Activated CD4-positive, CD25-positive, alpha-beta regulatory T cell treated with anti-CD3 and anti-CD28 coated beads, Interleukin-2, amount 50 U/mL, for 24 hours (primary cell): ENCODE data around the gene BBS7.

Experiments used
- ATAC-seq, 2 donors: fragments of 150-1000 bp; cut with Tn5 transposase; one replicate each; pipeline ENCODE4 v1.10.0; 2021; ENCODE audit warnings: mild to moderate bottlenecking in 1 of 2, moderate library complexity in 1 of 2

BBS7 gene

DNA sequence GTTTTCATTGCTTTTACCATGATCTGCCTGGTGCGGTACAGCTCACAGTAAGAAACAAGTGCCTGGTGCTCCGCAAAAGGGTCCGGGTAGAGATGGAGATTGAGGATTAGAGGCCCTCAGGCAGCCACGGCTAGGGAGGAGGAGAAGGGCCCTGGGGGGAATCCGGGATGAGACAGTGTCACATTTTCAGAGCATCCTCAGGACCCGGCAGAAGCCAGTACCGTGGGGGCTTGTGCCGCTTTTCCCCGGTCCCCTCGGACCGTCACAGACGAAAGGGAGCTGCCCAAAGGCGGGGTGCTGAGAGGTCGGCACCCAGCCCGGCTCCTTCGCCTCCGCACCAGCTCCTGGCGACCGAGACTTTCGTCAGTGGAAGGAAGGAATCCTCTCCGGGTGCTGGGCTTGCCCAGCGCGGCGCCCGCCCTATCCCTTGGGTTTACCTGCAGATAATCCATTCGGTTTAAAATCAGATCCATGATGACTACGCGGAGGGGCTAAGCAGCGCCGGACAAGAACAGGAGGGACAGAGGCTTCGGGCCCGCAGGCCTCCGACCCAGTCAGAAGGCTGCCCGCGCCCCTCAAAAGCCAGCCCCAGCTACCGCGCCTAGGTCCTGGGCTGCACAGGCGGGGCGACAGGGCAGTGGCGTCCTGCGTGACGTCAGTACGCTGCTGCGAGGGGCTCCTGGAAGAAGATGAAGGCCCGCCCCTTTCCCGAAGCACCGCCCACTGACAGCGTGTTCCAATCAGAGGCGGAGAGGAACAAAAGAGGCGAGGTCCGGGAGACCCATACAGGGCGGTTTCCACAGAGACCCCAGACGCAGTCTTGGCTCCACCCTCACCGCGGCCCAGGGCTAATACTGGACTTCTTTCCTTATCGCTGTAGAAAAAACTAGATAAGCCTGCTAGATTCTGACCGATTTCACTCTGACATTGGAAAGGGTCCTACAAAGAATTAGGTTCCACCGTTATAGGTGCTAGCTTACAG is at the start of gene BBS7:
Gene BBS7 (minus strand): TSS at position 634 of the 982 bp plus-strand sequence. CDS start 161 bp downstream, at position 473.
- peak; percentile 99 for ATAC-seq

DNA sequence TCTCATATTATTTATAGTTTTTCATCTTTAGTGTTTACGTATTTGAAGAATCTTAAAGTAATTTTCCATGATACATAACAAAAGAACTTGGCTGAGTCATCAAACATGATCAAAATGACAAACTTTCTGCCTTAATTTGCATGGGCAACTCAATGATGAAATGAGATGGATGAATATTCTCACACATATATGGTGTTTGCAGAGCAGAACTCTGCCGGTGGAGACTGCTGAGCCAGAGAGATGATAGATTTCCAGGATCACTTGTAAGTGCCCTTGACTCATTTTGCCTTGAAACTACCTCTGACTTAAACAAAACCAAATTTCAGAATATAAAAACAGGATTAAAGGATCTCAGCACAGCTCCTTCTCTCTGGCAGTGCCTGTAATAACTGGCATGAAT is 43.4 kb upstream of the BBS7 start:
- peak in 1 of 2 donors; percentile 51 for ATAC-seq

DNA sequence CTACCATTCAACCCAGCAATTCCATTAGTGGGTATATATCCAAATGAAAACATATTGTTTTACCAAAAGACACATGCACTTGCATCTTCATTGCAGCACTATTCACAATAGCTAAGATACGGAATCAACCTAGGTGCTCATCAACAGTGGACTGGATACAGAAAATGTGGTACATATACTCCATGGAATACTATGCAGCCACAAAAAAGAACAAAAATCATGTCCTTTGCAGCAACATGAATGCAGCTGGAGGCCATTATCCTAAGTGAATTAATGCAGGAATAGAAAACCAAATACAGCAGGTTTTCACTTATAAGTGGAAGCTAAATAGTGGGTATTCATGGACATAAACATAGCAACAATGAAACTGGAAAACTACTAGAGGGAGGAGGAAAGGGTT is 38.1 kb upstream of the BBS7 start:
- no peak for ATAC-seq

GRCh38 chr4:121900132-121900983 is 30.1 kb upstream of the BBS7 start:
- ATAC-seq: peak in 1 of 2 donors; percentile 53

DNA sequence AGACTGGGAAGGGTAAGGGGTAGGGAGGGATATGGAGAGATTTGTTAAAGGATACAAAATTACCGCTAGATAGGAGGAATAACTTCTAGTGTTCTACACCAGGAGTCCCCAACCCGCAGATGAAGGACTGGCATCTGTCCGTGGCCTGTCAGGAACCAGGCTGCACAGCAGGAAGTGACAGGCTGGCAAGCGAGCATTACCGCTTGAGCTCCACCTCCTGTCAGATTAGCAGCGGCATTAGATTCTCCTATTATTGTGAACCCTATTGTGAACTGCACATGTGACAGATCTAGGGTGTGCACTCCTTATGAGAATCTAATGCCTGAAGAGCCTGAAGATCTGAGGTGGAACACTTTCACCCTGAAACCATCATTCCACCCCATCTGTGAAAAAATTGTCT is 27.9 kb upstream of the BBS7 start:
- no peak for ATAC-seq

- ATAC-seq: no peak
Measured at GRCh38 chr4:121888134-121888533, 17.9 kb upstream of the BBS7 start.

- ATAC-seq: no peak
Measured at GRCh38 chr4:121885115-121885514, 14.8 kb upstream of the BBS7 start.

- no peak for ATAC-seq
Measured at GRCh38 chr4:121881158-121881557, 10.9 kb upstream of the BBS7 start.

DNA sequence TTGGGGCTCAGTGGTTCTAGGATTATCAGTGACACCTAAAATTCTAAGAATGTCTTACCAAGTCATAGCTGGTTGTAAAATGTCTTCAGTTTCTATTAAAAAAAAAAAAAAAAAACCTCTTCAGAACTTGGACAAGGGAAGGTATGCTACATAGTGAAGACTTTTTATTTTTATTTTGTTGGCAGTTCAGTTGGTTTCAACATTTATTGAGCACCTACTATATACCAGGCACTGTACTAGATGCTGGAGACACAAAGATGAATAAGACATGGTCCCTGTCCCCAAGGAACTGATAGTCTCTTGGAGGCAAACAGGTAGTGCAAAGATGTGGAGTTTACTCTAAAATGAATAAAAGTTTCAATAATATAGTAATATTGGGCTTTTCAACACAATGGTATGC is 8.9 kb upstream of the BBS7 start:
- ATAC-seq: no peak

DNA sequence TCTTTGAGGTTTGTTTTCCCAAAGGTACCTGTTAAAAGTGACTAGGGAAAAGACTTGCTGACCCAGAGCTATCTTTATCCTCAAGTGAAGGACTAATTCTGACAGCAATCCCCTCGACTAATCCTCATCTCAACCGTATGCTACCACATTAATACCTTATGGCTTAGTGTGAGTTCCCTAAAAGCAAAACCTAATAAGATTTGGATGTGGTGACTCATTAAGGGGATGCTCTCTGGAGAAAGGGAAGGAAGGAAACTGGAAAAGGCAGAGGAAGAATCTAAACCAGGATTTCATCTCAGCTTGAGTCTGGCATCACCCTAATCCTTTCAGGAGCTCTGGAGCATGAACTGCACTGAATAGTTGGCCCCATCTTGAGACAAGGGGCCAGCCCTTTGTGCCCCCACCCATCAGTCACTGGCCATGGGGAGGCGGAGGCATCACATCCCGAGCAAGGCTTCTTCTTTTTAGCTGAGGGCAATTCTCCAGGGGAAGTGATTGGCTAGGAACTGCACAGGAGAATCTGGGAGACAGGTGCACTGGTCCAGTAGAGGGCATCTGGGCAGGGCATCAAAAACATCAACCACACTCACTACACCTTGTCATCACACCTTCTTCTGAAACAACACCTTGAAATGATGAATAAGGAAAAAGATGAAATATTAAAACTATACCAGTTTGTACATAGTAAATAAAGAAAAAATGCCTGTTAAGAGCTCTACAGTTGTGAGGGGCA is 6.9 kb upstream of the BBS7 start:
- no peak for ATAC-seq

DNA sequence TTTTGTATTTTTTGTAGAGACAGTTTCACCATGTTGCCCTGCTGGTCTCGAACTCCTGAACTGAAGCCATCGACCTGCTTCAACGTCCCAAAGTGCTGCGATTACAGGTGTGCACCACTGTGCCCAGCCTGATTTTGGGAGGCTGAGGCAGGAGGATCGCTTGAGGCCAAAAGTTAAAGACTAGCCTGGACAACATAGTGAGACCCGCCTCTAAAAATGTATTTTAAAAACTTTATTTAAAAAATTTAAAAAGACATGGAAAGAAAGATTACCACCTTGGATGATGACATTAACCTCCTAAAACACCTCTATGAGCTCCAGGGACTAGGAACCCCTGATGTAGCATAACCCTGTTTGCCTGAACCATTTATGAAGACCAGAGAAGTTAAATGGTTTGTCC is 5.8 kb upstream of the BBS7 start:
- ATAC-seq: no peak

GRCh38 chr4:121875652-121876051 is 5.4 kb upstream of the BBS7 start:
- no peak for ATAC-seq

DNA sequence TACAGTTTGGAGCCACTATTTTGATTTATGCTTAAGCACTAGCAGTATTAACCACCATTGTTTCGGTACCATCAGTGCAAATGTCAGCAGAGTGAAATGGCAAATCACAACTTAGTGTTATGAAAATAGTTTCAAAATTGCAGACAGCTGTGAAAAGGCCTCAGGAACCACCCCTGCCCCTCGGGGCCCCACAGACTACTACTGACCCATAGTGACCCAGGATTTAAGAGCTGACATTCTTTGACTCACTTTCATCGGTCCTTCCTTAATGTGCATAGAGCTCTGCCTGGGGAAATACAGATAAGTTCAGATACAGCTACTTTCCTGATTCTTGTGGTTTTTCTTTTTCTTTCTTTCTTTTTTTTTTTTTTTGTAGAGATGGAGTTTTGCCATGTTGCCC is 3.3 kb upstream of the BBS7 start:
- no peak for ATAC-seq

DNA sequence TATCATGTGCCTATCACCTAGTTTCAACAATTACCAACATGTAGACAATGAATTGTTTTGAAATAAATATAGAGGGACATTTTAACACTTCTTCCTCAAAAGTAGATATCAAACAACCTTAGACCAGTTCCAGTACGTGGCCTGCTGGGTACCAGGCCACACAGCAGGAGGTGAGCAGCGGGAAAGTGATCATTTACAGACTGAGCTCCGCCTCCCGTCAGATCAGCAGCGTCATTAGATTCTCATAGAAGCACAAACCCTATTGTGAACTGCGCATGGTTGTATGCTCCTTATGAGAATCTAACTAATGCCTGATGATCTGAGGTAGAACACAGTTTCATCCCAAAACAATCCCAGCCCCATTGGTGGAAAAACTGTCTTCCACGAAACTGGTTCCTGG is 6.5 kb downstream of the BBS7 start:
- no peak for ATAC-seq

DNA sequence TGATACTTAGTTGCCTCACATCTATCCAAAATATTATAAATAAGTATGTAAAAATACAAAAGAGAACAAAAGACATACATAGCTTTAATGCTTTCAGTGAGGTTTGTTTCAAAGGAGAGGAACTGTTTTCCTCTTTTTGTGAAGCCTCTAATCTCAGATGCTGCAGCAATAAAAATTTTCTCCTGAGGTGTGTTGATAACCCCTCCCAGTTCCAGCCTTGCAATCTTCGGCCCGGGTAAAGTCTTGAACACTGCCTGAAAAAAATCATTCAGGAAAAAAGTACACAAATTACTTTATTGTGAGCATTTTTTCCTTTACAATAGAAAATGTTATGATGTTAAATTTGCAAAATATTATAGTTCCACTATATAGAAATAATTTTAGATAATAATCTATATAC is 8.8 kb downstream of the BBS7 start:
- ATAC-seq: no peak

DNA sequence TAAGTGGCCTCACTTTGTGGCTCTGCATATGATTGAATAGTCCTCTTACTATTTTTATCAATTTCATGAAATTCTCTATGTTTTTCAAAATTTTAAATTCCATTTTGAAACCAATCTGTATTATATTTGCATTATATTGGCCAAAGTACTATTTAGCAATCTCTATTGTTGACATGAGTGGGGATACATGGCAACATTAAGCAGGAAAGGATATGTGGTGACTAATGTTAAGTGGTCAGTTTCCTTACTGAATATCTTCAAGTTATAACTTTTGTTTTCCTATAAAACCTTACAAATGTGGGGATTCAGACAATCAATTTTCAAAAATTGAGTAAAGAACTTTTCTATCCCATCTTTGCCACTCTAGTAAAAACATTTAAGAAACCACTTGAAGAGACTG is 10.2 kb downstream of the BBS7 start:
- no peak for ATAC-seq

- ATAC-seq: no peak
Measured at GRCh38 chr4:121851354-121851753, 18.9 kb downstream of the BBS7 start.

DNA sequence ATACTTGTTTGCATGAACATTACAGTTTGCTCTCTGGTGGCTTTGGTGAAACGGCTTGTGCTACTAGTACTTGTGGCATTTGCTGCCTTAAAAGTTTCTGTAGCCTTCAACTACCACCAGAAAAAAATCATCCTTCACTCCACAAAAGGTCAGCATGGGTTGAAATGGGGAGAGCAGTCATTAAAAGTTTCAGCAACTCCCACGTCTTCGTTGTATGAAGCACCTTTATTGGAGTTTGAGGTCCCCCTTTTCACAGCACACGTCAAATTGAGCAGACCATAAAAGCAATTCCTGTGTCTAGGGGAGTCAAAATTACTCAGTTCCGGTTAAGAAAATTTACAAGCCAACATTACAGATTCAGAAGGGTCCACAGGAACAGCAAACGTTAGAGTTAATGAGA is 23.6 kb downstream of the BBS7 start:
- no peak for ATAC-seq

DNA sequence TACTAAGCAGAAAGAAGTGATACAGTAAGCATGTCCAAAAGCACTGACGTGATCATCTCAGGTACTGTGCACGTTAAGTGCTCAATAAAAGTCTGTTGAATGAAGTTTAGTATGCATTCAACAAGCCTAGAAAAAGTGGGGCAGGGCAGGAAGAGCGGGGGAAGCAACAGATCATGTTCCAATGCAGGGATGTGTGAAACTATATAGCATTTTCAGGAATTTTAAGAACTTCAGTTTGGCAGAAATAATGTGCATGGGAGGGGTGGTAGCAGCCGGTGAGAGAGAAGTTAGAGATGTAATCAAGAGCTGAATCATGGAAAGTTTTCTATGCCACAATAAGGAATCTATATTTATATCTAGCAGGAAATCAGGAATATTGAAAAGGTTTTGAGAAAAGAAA is 27.4 kb downstream of the BBS7 start:
- no peak for ATAC-seq

- no peak for ATAC-seq
Measured at GRCh38 chr4:121838136-121838535, 32.1 kb downstream of the BBS7 start.

DNA sequence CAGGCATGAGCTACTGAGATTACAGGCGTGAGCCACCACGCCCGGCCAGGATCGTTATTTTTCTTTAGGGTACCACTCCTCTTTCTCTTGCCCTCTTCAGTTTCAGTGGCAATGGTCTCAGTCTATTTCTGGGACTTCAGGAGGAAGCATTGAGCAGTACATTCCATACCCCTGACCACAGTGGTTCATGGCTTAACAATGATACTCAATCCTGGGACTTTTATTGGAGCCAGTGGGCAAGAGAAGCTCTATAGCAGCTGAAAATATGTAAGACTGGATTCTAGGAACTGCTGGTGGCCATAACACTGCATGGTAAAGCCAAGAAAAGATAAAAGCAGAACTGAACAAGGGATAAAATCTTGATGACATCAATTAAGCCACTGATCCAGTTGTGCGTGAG is 40.8 kb downstream of the BBS7 start:
- no peak for ATAC-seq

GRCh38 chr4:121827853-121828252 is 42.4 kb downstream of the BBS7 start:
- ATAC-seq: no peak

GRCh38 chr4:121824950-121825349 is 45.3 kb downstream of the BBS7 start:
- ATAC-seq: no peak
